HG03439 (cell line): ENCODE data around the gene CCL5.

Experiments
- ATAC-seq: cut with Tn5 transposase; IDR thresholded peaks from one replicate; pipeline ENCODE4 v1.9.1; 2021; ENCODE audit warnings: mild to moderate bottlenecking, moderate library complexity; ENCODE audit not compliant: unreplicated experiment

Gene CCL5

GRCh38 chr17:35879773-35880654 is at the start of gene CCL5:
Gene CCL5, minus strand, starts transcription at chr17:35880360.
- peak; percentile 92 for ATAC-seq

- ATAC-seq = no peak
Observed at GRCh38 chr17:35927714-35928113, 47.6 kb upstream of the CCL5 start.

DNA sequence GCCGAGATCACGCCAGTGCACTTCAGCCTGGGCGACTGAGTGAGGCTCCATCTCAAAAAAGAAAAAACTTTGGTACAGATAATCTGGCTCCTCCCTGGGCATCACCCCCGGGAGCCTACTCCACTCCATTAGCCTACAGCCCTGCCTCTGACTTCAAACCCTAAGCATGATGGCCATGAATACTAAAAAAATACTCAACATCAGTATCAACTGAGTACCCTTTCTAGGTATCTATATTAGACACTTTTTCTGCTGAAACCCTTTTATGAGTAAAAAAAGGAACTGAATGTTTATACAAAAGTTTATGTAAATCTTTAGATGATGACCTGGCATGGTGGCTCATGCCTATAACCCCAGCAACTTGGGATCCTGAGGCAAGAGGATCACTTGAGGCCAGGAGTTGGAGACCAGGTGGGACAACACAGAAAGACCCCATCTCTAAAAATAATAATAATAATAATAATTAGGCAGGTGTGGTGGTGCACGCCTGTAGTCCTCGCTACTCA is 43.5 kb upstream of the CCL5 start:
- ATAC-seq = no peak

DNA sequence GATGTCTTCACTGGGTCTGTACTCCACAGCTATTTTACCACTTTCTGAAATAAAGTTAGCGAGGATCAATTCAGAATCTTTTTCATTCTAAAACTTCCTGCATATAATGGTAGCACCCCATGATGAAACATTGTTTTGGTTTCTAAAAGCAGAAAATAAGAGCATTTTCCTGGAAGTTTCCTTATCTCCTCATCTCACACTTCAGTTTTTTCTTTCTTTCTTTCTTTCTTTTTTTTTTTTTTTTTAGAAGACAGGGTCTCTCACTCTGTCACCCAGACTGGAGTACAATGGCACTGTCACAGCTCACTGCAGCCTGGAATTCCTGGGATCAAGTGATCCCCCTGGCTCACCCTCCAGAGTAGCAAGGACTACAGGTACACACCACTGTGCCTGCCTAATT is 40.1 kb upstream of the CCL5 start:
- no peak for ATAC-seq

GRCh38 chr17:35918665-35919064 is 38.5 kb upstream of the CCL5 start:
- ATAC-seq = no peak

- no peak for ATAC-seq
Observed at GRCh38 chr17:35917519-35918213, 37.5 kb upstream of the CCL5 start.

GRCh38 chr17:35915153-35915964 is 35.2 kb upstream of the CCL5 start:
- ATAC-seq = no peak

GRCh38 chr17:35914354-35914753 is 34.2 kb upstream of the CCL5 start:
- no peak for ATAC-seq

DNA sequence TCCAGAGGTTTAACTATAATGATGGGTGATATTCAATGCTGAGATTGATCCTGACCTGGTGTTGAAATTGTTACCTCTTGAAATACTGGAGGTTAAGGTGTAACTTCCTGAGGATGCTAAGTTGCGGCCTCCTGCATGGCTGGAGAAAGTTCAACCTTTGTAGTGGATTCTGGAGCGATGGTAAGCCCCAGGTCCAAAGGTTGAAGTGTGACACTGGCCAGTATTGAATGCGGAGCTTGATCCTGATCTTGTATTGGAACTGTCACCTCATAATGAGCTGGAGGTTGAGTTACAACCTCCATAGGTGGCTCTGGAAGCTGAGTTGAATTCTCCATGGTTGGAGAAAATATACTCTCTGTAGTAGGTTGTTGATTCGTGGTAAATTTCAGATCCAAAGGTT is 33.4 kb upstream of the CCL5 start:
- no peak for ATAC-seq

- no peak for ATAC-seq
Observed at GRCh38 chr17:35912942-35913341, 32.8 kb upstream of the CCL5 start.

- no peak for ATAC-seq
Observed at GRCh38 chr17:35912339-35912912, 32.3 kb upstream of the CCL5 start.

GRCh38 chr17:35909408-35909807 is 29.2 kb upstream of the CCL5 start:
- no peak for ATAC-seq

DNA sequence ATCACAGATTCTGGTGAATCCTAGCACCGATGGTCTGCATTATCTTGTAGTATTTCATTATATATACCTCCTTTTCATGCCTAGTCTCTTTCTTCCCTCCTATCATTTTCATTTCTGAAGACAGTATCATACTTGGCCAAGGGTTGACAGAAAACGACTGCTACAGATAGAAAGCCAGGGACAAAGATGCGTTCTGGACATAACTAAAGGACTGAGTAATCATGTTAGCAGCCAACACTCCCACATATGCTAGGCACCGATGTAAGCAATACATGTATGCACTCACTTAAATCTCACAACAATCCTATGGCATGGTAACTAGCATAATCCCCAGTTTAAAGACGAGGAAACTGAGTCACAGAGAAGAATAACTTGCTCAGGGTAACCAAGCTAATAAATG is 27.5 kb upstream of the CCL5 start:
- ATAC-seq = no peak

GRCh38 chr17:35906926-35907637 is 26.9 kb upstream of the CCL5 start:
- ATAC-seq = no peak

DNA sequence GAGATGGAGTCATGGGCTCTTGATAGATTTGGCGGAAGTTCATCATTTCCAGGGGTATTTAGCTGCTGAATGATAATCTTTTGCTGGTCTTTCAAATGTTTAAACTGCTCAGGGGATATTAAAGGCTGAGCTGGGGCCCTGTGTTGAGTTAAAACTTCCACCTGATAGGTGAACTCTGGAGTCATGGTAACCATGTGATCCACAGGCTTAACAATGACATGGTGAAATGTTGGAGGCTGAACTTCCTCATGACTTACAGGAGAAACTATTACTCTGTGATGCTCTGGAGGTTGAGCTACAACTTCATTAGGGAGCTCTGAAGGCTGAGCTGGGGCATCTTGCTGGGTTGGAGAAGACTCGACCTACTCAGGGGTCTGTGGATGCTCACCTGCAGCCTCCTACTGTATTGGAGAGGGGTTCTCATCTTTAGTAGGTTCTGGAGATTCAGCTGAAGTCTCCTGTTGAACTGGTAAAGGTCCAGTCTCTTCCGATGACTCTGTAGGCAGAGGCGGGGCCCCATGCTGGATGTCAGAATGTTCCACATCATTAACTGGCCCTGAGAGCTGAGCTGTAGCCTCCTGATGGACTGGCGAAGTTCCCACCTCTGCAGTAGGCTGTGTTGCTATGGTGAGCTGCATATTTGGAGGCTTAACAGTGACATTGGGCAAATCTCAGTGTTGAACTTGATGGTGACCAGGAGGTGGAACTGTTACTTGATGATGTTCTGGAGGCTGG is 26.2 kb upstream of the CCL5 start:
- no peak for ATAC-seq

- ATAC-seq = no peak
Observed at GRCh38 chr17:35903451-35903850, 23.3 kb upstream of the CCL5 start.

- ATAC-seq = no peak
Observed at GRCh38 chr17:35901631-35902175, 21.5 kb upstream of the CCL5 start.

DNA sequence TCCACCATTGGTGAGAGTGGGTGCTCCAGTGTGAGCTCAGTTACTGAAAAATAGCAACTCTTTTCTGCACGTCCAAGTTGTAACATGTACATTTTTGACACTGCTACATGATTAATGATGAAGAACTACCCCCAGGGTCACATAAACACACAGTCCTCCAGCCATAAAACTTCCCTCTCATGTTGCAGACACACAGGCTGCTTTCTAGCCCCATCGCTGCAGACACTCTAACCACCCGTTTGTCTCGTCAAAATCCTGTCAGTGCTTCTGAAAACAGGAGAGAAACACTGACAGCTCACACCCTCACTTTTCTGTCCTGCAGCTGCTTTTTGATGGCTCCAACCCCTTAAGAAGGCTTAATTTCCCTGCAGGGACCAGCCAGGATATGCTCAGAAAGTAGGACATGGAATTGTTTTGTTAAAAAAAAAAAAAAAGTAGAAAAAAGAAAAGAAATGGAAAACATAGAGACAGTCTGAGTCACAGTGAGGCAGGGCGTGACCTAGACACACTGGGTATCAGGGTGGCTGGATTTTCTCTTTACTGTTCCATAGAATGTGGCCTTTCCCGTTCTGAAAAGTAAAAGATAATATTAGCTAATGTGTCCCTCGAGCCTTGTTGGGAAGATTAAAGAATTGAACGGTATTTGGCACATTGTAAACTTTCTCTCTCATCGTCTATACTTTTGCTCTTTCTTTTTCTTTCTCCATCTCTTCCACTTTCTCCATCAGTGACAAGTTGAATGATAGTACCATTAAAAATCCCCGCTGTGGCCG is 20.7 kb upstream of the CCL5 start:
- no peak for ATAC-seq

GRCh38 chr17:35900280-35900679 is 20.1 kb upstream of the CCL5 start:
- no peak for ATAC-seq
